B cell (primary cell): ENCODE results near the gene MLIP.

Source experiments
- EZH2 ChIP-seq: IDR thresholded peaks from 2 replicates; pipeline ENCODE4 v1.6.1; 2012; ENCODE audit warnings: borderline replicate concordance, low read depth, mild to moderate bottlenecking, moderate library complexity, low read length; ENCODE audit not compliant: insufficient read depth, poor library complexity, severe bottlenecking
- TF ChIP-seq, protein P1 (sequence below): fragments of 200-600 bp; IDR thresholded peaks from one replicate; pipeline ENCODE4 v1.8.0; 2022; ENCODE audit warnings: antibody characterized with exemption, mild to moderate bottlenecking

DNA sequence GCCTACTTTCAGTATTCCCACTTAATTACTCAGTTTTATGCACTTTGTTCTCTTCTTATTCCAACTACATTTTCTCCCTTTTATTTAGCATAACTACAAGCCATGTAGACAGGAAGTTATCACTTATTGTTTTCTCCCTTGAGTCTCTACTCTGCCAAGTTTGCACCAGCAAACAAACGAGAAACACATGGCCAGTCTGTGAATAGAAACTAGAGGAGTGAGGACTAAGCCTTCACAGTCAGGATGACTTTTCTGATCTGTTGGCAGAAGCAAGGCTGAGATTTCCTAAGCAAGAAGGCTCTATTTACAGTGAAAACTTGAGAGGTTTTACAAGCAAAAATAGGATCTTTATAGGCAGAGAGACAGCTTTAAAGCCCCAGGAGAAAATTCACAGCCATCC lies 127.2 kb downstream of the MLIP start:
- TF ChIP-seq, protein P1, sequence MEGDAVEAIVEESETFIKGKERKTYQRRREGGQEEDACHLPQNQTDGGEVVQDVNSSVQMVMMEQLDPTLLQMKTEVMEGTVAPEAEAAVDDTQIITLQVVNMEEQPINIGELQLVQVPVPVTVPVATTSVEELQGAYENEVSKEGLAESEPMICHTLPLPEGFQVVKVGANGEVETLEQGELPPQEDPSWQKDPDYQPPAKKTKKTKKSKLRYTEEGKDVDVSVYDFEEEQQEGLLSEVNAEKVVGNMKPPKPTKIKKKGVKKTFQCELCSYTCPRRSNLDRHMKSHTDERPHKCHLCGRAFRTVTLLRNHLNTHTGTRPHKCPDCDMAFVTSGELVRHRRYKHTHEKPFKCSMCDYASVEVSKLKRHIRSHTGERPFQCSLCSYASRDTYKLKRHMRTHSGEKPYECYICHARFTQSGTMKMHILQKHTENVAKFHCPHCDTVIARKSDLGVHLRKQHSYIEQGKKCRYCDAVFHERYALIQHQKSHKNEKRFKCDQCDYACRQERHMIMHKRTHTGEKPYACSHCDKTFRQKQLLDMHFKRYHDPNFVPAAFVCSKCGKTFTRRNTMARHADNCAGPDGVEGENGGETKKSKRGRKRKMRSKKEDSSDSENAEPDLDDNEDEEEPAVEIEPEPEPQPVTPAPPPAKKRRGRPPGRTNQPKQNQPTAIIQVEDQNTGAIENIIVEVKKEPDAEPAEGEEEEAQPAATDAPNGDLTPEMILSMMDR: no peak
- TF ChIP-seq EZH2: no peak
